Effector memory CD8-positive, alpha-beta T cell (primary cell): ENCODE measurements around the gene PLEKHN1.
"Not testable (repeated sequence)": the region's sequence is repeated elsewhere in the genome, so short reads cannot be mapped to it uniquely, and the experiment has no call there.

ENCODE experiments used
- ATAC-seq: fragments of 150-1000 bp; cut with Tn5 transposase; replicated peaks from 2 replicates; pipeline ENCODE4 v1.10.0; 2021; ENCODE audit warnings: mild to moderate bottlenecking, moderate library complexity
- DNase-seq, 3 experiments: peaks; one replicate each; pipeline ENCODE4 v3.0.0; 2021
- H3K27ac Mint-ChIP-seq, 2 donors: one replicate each; pipeline ENCODE4 v1.8.0; 2022; ENCODE audit warnings: mild to moderate bottlenecking in 2 of 2, mixed read lengths in 2 of 2, moderate library complexity in 2 of 2
- H3K27me3 Mint-ChIP-seq, 2 donors: one replicate each; pipeline ENCODE4 v1.8.0; 2022; ENCODE audit warnings: mixed read lengths in 2 of 2
- H3K36me3 Mint-ChIP-seq: one replicate; pipeline ENCODE4 v1.8.0; 2022; ENCODE audit warnings: mild to moderate bottlenecking, moderate library complexity, mixed read lengths; ENCODE audit not compliant: insufficient read depth
- H3K4me1 Mint-ChIP-seq, 2 donors: one replicate each; pipeline ENCODE4 v1.8.0; 2022; ENCODE audit warnings: low read depth in 2 of 2, mixed read lengths in 2 of 2
- H3K4me3 Mint-ChIP-seq, 2 donors: one replicate each; pipeline ENCODE4 v1.8.0; 2022; ENCODE audit warnings: mild to moderate bottlenecking in 2 of 2, mixed read lengths in 2 of 2, moderate library complexity in 2 of 2
- H3K9me3 Mint-ChIP-seq, 2 donors: one replicate each; pipeline ENCODE4 v1.8.0; 2022; ENCODE audit warnings: mixed read lengths in 2 of 2

The PLEKHN1 gene

GRCh38 chr1:982765-983436 lies 16.6 kb downstream of the PLEKHN1 start:
- H3K36me3 Mint-ChIP-seq = peaks cover 4% of the 10 kb centered on the region
- peaks cover 0 to 3% of the 10 kb centered on the region in 2 donors for H3K4me1 Mint-ChIP-seq
- no peak overlapping the region for H3K4me3 Mint-ChIP-seq
- ATAC-seq (no peak), DNase-seq (no peak)
- no peak overlapping the region for H3K27ac Mint-ChIP-seq
- H3K9me3 Mint-ChIP-seq = no peaks in the 10 kb centered on the region
- peaks cover 21 to 47% of the 10 kb centered on the region in 2 donors for H3K27me3 Mint-ChIP-seq

- ATAC-seq (peak; percentile 79), DNase-seq (peak; percentile 52 to 58 (median 56))
- H3K4me1 Mint-ChIP-seq = no peaks in the 10 kb centered on the region
- peaks cover 31 to 50% of the 10 kb centered on the region in 2 donors for H3K27me3 Mint-ChIP-seq
- H3K27ac Mint-ChIP-seq = no peak overlapping the region
- no peaks in the 10 kb centered on the region for H3K9me3 Mint-ChIP-seq
- peaks cover 4% of the 10 kb centered on the region for H3K36me3 Mint-ChIP-seq
- no peak overlapping the region for H3K4me3 Mint-ChIP-seq
Measured at GRCh38 chr1:983798-984475, 17.7 kb downstream of the PLEKHN1 start.

- peak; percentile 7 for ATAC-seq
- peaks cover 4% of the 10 kb centered on the region for H3K36me3 Mint-ChIP-seq
- no peak overlapping the region for H3K4me3 Mint-ChIP-seq
- DNase-seq = no peak
- H3K27me3 Mint-ChIP-seq = peaks cover 36 to 55% of the 10 kb centered on the region in 2 donors
- H3K4me1 Mint-ChIP-seq = no peaks in the 10 kb centered on the region
- H3K27ac Mint-ChIP-seq = no peak overlapping the region
- no peaks in the 10 kb centered on the region for H3K9me3 Mint-ChIP-seq
Measured at GRCh38 chr1:984476-984814, 18.2 kb downstream of the PLEKHN1 start.

GRCh38 chr1:985126-985525 lies 18.8 kb downstream of the PLEKHN1 start:
- Mint-ChIP-seq H3K27me3 (peaks cover 43 to 62% of the 10 kb centered on the region in 2 donors), H3K36me3 (peaks cover 4% of the 10 kb centered on the region), H3K4me1 (no peaks in the 10 kb centered on the region), H3K9me3 (no peaks in the 10 kb centered on the region), H3K4me3 (no peak overlapping the region), H3K27ac (no peak overlapping the region)
- ATAC-seq (no peak), DNase-seq (no peak)

GRCh38 chr1:988061-988460 lies 21.8 kb downstream of the PLEKHN1 start:
- not testable (repeated sequence) for H3K9me3 Mint-ChIP-seq, H3K36me3 Mint-ChIP-seq, H3K4me3 Mint-ChIP-seq, H3K27ac Mint-ChIP-seq, H3K4me1 Mint-ChIP-seq, DNase-seq, ATAC-seq
- peaks cover 61 to 74% of the 10 kb centered on the region in 2 donors for H3K27me3 Mint-ChIP-seq

- H3K9me3 Mint-ChIP-seq, DNase-seq, ATAC-seq, H3K4me1 Mint-ChIP-seq, H3K4me3 Mint-ChIP-seq, H3K36me3 Mint-ChIP-seq, H3K27ac Mint-ChIP-seq: not testable (repeated sequence)
- peaks cover 67 to 78% of the 10 kb centered on the region in 2 donors for H3K27me3 Mint-ChIP-seq
Measured at GRCh38 chr1:991275-991674, 25.0 kb downstream of the PLEKHN1 start.

GRCh38 chr1:991895-992294 lies 25.6 kb downstream of the PLEKHN1 start:
- Mint-ChIP-seq H3K27me3 (peaks cover 67 to 79% of the 10 kb centered on the region in 2 donors), H3K4me1 (peaks cover 4 to 6% of the 10 kb centered on the region in 2 donors), H3K36me3 (peaks cover 8% of the 10 kb centered on the region), H3K9me3 (peaks cover 0 to 2% of the 10 kb centered on the region in 2 donors), H3K4me3 (no peak overlapping the region), H3K27ac (no peak overlapping the region)
- DNase-seq (no peak), ATAC-seq (no peak)

GRCh38 chr1:992362-992761 lies 26.1 kb downstream of the PLEKHN1 start:
- H3K36me3 Mint-ChIP-seq = peaks cover 12% of the 10 kb centered on the region
- no peak overlapping the region for H3K4me3 Mint-ChIP-seq
- peaks cover 71 to 84% of the 10 kb centered on the region in 2 donors for H3K27me3 Mint-ChIP-seq
- H3K27ac Mint-ChIP-seq = no peak overlapping the region
- peaks cover 4 to 8% of the 10 kb centered on the region in 2 donors for H3K4me1 Mint-ChIP-seq
- no peak for ATAC-seq
- no peak for DNase-seq
- H3K9me3 Mint-ChIP-seq = peaks cover 0 to 2% of the 10 kb centered on the region in 2 donors

GRCh38 chr1:993379-993995 lies 27.2 kb downstream of the PLEKHN1 start:
- Mint-ChIP-seq H3K9me3 (peaks cover 0 to 2% of the 10 kb centered on the region in 2 donors), H3K36me3 (peaks cover 19% of the 10 kb centered on the region), H3K27ac (no peak overlapping the region), H3K27me3 (peaks cover 64 to 85% of the 10 kb centered on the region in 2 donors), H3K4me1 (peaks cover 4 to 8% of the 10 kb centered on the region in 2 donors), H3K4me3 (no peak overlapping the region)
- DNase-seq = no peak
- no peak for ATAC-seq

- H3K4me3 Mint-ChIP-seq, H3K4me1 Mint-ChIP-seq, DNase-seq, H3K27ac Mint-ChIP-seq, H3K9me3 Mint-ChIP-seq, ATAC-seq: not testable (repeated sequence)
- peaks cover 54 to 74% of the 10 kb centered on the region in 2 donors for H3K27me3 Mint-ChIP-seq
- H3K36me3 Mint-ChIP-seq = peaks cover 20% of the 10 kb centered on the region
Measured at GRCh38 chr1:994546-994945, 28.3 kb downstream of the PLEKHN1 start.

- DNase-seq = no peak
- Mint-ChIP-seq H3K4me3 (peak overlapping the region; percentile 45 to 49), H3K27ac (no peak overlapping the region), H3K4me1 (peaks cover 7 to 11% of the 10 kb centered on the region in 2 donors), H3K9me3 (peaks cover 0 to 2% of the 10 kb centered on the region in 2 donors), H3K36me3 (peaks cover 27% of the 10 kb centered on the region), H3K27me3 (peaks cover 49 to 71% of the 10 kb centered on the region in 2 donors)
- ATAC-seq = peak; percentile 23
Measured at GRCh38 chr1:995665-996633, 29.7 kb downstream of the PLEKHN1 start.

- peak overlapping the region; percentile 8 to 53 for H3K4me3 Mint-ChIP-seq
- H3K36me3 Mint-ChIP-seq = peaks cover 30% of the 10 kb centered on the region
- no peak overlapping the region for H3K27ac Mint-ChIP-seq
- DNase-seq (no peak), ATAC-seq (no peak)
- peaks cover 39 to 66% of the 10 kb centered on the region in 2 donors for H3K27me3 Mint-ChIP-seq
- peaks cover 9 to 10% of the 10 kb centered on the region in 2 donors for H3K4me1 Mint-ChIP-seq
- no peaks in the 10 kb centered on the region for H3K9me3 Mint-ChIP-seq
Measured at GRCh38 chr1:996851-997712, 30.8 kb downstream of the PLEKHN1 start.
